ENCODE data around the gene RRBP1.

The RRBP1 gene

DNA sequence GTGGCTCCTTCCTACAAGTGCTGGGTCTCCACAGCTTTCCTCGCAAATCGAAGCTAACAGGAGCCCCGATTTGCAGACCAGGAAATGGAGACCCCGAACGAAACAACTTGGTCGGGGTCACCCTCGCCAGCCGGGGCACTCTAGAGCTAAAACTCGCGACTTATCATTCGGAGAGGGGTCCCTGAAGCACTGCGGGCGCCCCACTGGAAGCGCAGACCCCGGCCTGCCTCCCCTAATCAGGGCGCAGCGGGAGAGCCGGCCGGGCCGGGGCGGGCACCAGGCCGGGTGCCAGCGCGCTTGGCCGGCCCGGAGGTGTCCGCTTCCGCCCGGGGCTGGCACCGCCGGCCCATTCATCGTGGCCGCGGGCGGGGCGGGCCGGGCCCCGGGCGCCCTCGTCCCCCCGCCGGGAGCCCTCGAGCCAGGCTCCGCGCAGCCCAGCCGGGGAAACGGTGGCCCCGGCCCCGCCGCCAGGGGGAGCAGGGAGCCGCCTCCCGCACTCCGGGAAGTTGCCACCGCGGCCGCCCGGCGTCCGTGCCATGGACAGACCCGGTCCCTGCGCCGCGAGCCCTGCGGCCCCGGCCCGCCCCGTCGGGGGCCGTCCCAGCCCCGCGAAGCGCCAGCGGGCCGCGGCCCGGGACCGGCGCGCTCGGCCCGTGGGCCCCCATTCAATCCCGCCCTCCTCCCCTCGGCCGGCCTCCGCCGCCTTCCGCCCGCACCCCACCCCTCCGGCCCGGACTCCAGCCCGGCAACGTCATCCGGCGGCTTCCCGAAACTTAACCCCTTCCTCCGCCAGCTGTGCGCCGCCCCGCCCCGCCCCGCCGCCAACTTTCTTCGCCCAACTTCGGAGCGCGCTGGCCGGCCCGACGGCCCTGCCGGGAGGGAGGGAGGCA lies 961 bp downstream of the RRBP1 start:
- DNase-seq (ENCODE audit: low read depth) = peak; percentile 67

DNA sequence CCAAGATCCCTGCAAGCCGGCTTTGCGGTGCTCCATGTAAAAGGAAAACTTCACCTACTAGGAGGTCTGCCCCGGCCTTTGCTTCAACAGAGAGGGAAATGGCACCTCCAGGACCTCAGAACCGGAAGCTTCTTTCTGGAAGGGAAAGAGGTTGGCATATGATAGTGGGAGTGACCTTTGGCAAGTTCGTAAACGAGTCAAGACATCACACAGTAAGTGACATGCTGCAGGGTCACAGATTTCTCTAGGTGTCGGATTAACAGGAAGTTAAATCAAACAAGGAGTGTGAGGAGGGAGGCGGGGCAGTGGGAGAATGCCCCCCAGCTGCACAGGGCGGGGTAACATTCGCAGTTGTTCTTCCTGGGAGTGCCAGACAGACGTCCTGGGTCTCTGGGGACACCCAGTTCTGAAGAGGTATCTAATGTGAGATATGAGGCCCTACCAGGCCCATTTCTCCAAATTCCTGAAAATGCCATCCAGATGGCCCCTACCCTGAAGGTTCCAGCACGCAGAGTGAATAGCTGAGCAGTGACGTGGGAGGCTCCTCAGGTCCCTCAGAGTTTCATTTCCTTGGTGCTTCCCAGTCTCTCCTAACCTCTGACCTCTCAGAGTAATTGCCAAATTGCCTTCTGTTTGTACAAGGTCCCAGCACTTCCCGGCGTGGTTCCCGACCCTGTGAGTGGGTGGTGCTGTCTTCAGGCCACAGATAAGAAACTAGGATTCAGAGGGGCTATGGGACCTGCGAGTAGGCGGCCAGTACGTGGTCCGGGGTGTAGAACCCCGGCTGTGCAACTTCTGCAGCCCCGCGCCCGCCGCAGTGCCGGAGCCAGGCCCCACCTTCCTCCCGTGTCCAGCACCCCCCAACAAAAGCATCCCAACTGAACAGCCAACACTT lies 1.9 kb downstream of the RRBP1 start:
- DNase-seq (ENCODE audit: low read depth) = no peak

DNA sequence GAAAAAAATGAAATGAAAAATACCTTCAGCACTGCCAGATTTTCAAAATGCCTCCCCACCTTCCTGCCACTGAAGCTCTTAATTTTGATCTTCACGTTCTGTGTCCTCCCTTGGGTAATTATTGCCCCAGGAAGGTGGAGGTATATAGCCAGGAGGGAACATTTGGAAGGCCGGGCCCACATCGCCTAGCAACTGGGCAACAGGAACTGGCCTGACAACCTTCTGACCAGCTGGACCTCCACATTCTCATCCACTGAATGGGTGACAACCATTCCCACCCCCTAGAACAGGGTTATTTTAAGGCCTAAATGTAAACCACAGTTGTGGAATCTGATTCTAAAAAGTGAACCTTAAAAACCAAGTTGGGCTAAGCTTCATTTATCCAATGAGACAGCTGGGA lies 3.2 kb downstream of the RRBP1 start:
- DNase-seq (ENCODE audit: low read depth) = no peak

DNA sequence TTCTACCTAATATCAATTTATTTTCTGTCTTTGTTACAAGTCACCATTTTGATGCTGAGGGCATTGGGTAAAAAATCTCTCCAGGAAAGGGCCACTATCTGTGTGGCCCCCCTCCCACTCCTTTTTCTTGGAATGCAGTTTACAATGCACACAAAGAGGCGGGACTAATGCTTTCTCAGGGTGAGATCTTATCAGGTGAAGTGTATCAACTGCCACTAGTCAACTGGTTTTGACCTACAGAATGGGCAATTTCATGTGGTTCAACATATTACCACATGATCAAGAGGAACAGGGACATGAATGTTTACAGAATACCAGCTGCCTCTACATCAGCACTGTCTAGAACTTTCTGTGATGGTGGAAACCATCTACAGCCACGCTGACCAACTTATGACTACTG lies 3.7 kb downstream of the RRBP1 start:
- DNase-seq (ENCODE audit: low read depth) = no peak

DNA sequence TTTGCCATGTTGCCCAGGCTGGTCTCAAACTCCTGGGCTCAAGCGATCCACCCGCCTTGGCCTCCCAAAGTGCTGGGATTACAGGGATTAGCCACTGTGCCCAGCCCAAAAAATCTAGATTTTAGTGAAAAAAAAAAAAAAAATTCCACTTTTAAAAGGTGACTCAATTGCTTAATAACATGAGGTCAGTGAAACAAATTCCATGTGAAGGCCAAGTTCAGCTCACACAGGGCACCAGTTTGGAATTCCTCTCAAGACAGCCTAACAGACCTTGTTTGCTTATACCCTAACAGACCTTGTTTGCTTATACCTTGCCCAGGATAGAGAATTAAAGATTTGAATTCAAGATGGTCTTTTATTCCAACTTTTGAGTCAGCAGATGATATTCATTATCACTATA lies 5.1 kb downstream of the RRBP1 start:
- no peak for DNase-seq (ENCODE audit: low read depth)

DNA sequence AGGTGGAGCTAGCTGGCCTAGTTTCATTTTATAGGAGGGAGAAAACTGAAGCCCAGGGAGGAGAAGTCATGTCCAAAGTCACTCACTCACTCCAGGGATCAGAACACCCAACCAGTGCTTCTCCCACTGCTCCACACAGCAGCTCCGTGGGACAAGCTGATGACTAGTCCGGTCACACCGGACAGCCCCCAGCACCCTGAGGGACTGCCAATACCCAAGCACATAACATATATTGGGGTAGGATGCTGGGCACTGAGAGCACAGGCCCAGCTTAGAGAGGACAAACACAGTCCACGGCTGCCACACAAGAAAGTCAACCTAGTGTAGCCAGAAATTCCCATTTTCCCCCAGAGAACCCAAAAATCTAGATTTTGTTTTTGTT lies 5.7 kb downstream of the RRBP1 start:
- no peak for DNase-seq (ENCODE audit: low read depth)

DNA sequence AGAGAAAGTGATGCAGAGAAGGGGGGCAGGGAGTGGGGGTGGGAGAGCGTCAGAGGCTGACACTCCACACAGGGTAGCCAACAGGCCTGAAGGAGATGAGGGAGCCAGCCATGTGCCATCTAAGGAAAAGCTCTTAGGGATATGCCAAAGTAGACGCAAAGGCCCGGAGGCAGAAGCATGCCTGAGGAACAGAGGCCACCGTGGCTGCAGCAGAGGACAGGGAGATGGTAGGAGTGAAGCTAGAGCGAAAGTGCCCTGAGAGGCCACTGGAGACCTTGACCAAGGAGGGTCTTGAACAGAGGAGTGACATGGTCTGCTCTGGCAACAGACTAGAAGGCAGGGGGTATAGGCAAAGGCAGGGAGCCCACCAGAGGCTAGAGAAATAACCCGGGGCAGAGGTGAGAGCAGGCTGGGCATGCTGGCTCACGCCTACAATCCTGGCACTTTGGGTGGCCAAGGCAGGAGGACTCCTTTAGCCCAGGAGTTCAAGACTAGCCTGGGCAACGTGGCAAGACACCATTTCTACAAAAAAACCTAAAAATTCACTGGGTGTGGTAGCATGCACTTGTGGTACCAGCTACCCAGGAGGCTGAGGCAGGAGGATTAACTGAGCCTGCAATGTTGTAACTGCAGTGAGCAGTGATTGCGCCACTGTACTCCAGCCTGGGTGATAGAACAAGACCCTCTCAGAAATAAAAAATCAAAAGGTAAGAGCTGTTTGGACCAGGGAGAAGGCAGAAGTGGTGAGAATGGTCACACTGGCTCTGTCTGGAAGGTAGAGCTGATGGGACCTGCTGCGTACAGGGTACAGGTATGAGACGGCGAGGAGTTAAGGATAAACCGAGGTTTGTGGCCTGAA lies 6.3 kb downstream of the RRBP1 start:
- DNase-seq (ENCODE audit: low read depth) = no peak

DNA sequence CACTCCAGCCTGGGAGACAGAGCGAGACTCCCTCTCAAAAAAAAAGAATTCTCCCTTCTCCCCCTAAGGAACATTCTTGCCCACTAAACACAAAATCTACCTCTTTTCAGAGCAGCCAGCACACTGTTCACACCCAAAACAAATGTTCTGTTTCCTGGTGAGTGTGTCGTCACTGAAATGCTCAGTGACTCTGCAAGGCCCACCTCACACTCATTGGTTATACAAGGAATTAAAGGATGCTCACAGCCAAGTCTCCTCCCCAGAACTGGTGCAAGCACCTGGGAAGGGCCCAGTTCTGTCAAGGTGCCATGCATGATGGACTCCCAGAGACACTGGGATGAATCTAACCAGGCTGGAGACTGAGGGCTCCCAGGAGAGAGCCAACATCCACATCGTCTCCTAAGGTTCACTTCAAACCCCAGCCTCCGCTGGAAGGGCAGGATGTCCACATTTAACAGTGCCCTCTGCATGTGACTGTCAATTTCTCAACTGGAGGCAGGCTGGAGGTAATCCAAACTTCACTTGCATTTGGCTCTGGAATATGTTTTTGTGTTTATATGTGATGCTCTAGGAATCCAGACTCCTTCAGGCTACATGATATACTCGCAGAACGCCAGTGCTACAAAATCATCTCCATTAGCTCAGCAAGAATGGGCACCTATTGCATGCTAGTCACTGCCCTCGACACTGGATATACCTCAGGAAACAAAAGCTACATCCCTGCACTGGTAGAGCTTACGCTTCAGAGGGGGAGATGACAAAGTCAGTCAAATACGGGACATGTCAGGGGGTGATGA lies 7.1 kb downstream of the RRBP1 start:
- DNase-seq (ENCODE audit: low read depth) = no peak

DNA sequence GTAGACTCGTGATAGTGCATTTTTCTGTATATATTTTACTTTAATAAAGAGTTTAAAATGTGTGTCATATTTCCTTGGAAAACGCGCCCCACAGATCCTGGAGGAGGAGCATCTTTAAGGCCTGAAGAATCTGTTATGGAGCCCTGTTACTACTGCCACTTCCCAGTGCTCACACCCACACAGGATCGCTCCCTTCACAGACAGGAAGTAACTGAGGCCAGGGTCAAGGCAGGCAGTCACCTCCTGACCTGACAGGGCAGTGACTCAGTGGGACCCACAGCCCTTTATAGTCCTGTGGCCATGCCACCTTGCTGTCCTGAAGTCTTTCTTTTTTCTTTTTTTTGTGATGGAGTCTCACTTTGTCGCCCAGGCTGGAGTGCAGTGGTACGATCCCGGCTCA lies 9.0 kb downstream of the RRBP1 start:
- no peak for DNase-seq (ENCODE audit: low read depth)

DNA sequence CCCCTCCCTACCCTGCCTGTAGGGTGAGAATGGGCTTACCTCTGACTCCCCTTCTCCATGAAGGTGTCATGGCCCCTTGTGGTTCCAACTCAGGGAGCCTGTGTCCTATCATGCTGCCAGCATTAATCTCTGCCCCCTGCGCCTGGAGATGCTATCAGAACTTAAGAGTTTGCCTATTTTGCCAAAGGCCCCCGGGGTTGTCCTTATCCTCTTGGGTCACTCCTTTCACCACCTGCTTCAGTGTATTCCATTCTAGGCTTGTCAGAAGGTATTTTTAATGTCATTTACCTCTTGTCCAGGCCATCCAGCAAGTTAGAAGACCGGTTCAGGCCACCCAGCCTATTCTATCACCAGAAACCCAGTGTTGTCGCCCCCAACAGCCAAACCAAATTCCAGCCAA lies 10.5 kb downstream of the RRBP1 start:
- no peak for DNase-seq (ENCODE audit: low read depth)

DNA sequence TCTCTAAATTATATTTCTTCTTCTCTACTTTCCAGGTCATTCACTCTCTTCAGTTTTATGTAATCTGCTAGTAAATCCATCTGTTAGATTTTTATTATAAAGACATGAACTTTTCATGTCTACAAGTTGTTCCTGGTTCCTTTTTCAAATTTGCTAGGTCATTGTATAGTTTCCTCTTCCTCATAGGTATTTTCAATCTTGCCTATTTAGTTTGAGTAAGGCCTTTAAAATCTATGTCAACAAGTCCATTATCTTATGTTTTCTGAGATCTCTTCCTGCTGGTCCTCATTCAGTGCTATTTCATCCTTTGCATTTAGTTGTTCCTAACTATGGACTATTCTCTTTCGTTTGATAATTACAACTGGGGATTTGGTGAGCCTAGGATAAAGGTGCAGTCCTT lies 11.0 kb downstream of the RRBP1 start:
- no peak for DNase-seq (ENCODE audit: low read depth)

DNA sequence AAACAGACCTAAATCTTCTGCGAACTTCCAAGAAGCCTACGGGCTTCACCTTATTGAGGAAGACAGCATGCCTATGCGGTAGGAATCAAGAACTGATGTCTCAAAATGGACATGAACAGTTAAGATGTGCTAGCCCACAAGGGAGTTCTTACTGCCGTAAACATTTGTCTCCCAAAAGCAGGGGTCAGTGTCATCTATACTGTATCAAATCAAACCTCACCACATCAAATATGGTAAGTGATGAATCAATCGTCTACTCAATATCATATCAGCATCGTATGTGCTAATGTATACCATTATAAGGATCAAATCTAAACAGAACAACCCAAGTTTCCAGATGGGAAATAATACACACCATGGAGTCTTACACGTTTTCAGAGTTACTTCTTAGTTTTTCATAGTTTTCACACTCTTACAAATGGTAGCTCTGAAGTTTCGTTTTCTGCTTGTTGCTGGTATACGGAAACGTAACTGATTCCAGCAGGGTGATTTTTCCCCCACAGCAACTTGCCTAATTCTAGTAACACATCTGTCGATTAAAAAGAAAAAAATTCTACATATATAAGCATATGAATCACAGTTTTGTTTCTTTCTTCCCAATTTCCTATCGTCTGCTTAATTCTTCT lies 12.6 kb downstream of the RRBP1 start:
- no peak for DNase-seq (ENCODE audit: low read depth)

DNA sequence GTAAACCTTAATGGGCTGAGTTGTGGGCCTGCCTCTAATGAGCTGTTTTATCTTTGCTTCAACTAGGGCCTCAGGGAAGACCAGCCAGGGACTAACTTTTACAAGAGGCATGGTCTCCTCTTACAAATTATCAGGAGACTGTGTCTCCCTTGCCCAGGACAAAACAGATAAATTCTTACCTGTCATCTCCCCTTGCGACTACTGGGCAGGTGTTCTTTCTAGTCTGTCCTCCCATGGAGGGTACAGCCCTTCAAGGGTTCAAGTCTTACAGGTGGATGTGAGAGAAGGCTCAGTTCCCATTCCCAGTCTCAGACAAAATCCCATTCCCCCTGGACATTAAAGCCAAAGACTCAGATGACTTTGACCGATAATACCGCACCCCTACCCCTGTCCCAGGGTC lies 13.6 kb downstream of the RRBP1 start:
- no peak for DNase-seq (ENCODE audit: low read depth)

DNA sequence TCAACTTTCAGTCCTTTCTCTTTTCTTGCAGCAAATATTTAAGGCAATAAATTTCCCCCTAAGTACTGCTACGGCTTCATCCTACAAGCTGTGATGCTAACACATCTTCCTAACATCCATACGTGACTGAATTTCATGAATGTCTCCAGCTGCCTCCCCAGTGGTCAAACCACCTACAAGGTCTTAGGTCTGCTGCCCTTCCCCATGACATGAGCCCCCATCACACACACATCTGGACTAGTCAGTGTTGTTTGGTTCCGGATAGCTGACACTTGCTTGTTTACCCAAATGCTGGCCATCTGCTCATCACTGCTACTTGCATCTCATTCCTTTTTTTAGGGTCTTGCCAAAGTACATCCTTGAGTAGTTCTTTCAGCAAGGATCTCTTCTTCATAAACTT lies 14.6 kb downstream of the RRBP1 start:
- DNase-seq (ENCODE audit: low read depth) = no peak

DNA sequence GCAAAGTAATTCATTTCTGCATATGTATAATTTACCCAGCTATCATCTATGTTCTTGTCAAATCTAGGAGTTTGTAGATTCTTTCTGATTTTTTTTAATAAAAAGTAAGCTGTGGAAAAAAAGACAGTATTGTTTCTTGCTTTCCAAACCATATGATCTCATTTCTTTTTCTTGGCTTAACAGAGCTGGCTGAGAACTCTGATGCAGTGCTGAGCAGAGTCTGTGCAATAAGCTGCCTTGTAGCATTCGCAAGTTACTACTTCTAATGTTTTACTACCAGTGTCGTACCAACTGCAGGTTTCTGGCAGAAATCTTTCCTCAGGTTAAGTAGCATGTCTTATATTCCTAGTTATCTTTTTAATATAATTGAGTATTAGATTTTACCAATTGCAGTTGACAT lies 15.6 kb downstream of the RRBP1 start:
- DNase-seq (ENCODE audit: low read depth) = no peak

DNA sequence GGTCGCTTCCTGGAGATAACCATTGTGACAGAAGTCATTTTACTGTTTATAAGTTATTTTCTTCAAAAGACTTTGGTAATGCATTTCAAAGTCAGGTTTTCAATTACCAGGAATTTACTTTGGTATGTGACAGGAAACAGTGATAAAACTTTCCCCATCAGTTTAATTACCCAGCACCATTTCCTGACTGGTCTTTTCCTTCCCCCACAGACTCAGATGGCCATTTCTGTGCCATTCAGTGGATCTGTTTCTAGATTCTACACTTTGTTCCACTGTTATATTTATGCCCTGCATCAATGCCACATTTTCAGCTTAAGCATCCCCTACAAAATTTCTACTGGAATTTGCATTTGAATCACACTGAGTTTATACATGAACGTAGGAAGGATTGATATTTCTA lies 16.3 kb downstream of the RRBP1 start:
- no peak for DNase-seq (ENCODE audit: low read depth)

DNA sequence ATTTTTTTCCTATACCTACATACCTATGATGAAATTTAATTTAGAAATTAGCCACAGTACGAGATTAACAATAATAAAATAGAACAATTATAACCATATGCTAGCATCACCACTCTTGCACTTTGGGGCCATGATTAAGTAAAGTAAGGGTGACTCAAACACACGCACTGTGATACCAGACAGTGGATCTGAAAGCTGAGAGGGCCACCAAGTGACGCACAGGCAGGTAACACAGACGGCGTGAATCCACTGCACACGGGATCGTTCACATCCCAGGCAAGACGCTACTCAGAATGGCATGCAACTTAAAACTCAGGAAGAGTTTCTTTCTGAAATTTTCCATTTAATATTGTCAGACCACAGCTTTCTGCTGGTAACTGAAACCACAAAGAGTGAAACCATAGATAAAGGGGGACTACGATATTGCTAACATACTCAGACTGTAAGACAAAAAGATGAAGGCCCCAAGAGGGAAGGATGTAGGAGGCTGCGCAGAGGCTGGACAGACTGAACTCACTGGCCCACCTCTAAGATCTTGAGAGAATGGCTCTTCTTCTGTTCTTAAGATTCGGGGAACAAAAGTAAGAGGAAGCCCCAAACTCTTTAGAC lies 17.9 kb downstream of the RRBP1 start:
- no peak for DNase-seq (ENCODE audit: low read depth)

DNA sequence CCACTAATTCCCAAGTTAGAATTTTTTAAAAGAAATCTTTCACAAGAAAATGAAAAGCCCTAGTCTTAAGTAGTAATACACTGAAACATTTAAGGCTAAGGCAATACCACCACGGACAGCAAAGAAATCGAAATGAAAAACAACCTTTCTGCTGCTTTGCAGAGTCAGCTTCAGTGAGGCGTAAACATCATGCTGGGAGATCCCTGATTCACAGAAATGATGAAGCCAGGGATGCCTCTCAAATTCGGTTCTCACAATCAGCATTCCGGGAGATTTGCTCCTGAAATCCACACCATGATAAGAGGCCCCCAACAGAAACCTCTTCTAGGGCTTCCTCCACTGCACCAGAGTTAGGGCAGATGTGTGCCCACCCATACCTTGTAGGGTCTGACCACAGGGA lies 18.6 kb downstream of the RRBP1 start:
- DNase-seq (ENCODE audit: low read depth) = no peak

DNA sequence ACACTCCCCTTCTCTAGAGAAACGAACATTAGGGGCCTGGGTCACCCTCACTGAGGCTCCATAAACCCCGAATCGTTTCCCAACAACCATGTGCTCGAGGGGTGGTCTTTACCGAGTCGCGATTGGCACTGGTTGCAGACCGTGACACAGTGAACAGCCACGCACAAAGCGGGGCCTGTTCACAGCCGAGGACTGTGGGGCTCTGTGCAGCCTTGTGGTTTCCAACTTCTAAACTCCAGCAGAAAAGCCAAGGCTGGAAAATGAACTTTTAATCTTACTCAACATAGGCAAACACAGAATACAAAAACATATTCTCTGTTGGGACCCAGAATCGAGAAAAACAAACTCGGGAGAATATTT lies 19.0 kb downstream of the RRBP1 start:
- no peak for DNase-seq (ENCODE audit: low read depth)

DNA sequence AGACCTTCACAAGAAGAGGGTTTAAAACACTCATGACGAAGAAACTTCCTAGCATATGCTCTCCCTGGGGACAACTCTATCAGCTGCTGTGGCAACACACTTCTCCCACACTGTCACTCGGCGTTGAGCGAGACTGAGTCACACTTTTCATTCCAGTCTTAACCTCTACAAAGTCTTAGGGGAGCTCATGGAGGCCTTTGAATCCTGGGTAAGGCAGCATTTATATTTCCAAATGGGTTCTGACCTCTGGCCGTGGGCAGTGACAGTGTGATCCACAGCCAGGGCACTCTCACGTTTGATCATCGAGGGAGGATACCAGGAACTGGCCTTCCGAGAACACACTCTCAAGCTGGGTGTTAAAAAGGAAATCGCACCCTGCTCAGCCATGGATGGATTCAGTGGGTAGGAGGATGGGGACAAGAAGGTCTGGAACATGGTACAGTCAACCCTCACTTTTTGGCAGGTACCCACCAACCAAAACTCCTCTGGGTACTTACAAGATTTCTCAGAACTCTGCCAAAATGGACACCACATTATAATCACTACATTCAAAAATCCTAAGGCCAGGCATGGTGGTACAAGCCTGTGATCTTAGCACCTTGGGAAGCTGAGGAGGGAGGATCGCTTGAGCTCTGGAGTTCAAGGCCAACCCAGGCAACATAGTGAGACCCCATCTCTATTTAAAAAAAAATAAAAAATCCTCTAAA lies 19.6 kb downstream of the RRBP1 start:
- no peak for DNase-seq (ENCODE audit: low read depth)

Data from stimulated activated CD8-positive, alpha-beta memory T cell treated with anti-CD3 and anti-CD28 coated beads, Interleukin-15, amount 100 ng/mL, for 24 hours (primary cell).